PFSK-1 (cell line): Measurements from ENCODE around the gene SEC31A.

ENCODE experiments used
- FOXP2 ChIP-seq: optimal IDR thresholded peaks from 2 replicates; pipeline ENCODE3; 2011; ENCODE audit warnings: borderline replicate concordance, control low read depth, inconsistent platforms; ENCODE audit not compliant: insufficient read depth; ENCODE audit errors: extremely low read length, extremely low read depth
- POLR2AphosphoS5 ChIP-seq: IDR thresholded peaks from 2 replicates; pipeline ENCODE4 v1.6.1; 2012; ENCODE audit warnings: low read depth, mild to moderate bottlenecking, control low read depth, low read length, moderate library complexity
- SIN3A ChIP-seq: IDR thresholded peaks from 2 replicates; pipeline ENCODE4 v1.6.1; 2012; ENCODE audit warnings: mild to moderate bottlenecking, low read length, moderate library complexity, borderline replicate concordance; ENCODE audit not compliant: insufficient read depth
- TAF1 ChIP-seq: IDR thresholded peaks from 2 replicates; pipeline ENCODE4 v1.6.1; 2012; ENCODE audit warnings: low read length, control low read depth, borderline replicate concordance; ENCODE audit not compliant: insufficient read depth
- TF ChIP-seq, protein P1 (sequence below), 2 experiments: IDR thresholded peaks; 2 replicates each; pipeline versions ENCODE4 v1.6.1 to v1.8.0; 2011 to 2012; ENCODE audit warnings: low read depth in 2 of 2, low read length in 2 of 2, control low read depth in 1 of 2, inconsistent platforms in 1 of 2, mild to moderate bottlenecking in 1 of 2, moderate library complexity in 1 of 2; ENCODE audit not compliant: insufficient read depth in 1 of 2

Gene SEC31A

DNA sequence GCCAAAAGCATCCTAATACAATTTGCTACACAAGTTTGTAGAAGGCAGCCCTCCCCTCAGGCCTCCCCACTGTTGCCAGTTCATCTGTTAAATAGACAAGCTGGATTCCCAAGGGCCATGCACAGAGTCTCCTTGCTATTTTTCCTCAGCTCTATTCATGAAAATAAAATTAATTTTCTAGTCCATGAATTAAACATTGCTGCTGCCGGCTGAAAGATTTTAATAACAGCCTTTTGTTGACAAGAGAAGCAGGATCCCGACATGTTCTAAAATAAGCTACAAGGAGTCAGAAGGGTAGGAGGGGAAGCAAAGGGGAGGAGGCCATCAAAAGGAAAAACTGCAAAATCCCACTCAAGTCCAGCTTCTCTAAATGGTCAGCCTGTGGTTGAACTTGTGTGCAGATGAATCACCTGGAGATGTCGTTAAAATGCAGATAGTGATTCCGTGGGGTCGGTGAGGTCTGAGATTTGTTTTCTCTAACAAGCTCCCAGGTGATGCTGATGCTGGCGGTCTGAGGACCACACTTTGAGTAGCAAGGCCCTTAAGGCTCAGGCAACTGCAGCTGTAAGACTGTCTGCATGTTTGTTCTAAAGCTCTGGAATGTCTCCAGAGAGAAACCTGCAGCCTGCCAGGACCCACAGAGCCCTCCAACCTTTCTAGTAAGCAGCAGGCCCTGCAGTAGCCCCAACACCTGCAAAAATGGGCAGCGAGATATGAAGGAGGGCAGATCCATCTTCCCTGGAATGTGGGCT is 101.8 kb downstream of the SEC31A start:
- no peak for TF ChIP-seq TAF1
- TF ChIP-seq, protein P1, sequence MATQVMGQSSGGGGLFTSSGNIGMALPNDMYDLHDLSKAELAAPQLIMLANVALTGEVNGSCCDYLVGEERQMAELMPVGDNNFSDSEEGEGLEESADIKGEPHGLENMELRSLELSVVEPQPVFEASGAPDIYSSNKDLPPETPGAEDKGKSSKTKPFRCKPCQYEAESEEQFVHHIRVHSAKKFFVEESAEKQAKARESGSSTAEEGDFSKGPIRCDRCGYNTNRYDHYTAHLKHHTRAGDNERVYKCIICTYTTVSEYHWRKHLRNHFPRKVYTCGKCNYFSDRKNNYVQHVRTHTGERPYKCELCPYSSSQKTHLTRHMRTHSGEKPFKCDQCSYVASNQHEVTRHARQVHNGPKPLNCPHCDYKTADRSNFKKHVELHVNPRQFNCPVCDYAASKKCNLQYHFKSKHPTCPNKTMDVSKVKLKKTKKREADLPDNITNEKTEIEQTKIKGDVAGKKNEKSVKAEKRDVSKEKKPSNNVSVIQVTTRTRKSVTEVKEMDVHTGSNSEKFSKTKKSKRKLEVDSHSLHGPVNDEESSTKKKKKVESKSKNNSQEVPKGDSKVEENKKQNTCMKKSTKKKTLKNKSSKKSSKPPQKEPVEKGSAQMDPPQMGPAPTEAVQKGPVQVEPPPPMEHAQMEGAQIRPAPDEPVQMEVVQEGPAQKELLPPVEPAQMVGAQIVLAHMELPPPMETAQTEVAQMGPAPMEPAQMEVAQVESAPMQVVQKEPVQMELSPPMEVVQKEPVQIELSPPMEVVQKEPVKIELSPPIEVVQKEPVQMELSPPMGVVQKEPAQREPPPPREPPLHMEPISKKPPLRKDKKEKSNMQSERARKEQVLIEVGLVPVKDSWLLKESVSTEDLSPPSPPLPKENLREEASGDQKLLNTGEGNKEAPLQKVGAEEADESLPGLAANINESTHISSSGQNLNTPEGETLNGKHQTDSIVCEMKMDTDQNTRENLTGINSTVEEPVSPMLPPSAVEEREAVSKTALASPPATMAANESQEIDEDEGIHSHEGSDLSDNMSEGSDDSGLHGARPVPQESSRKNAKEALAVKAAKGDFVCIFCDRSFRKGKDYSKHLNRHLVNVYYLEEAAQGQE (IDR thresholded peaks at IDR 0.05; ENCODE audit: insufficient read depth in 1 of 2, low read depth in 2 of 2, low read length in 2 of 2), result no peak

DNA sequence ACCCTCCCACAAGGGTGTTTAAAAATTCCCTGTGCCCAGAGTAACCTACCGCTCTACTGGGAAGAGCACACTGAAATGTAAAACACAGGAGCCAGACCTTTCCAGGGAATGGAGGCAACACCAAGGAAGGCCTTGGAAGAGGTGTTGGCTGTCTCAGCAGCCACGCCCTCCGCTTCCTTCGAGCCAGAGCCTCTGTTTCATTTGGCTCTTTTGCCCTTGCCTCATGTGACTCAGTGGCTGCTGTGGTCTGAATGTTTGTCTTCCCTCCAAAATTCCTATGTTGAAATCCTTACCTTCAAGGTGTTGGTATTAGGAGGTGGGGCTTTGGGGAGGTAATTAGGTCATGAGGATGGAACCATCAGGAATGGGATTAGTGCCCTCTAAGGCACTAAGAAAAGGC is 103.6 kb downstream of the SEC31A start:
- TF ChIP-seq POLR2AphosphoS5 (no peak), TAF1 (no peak), SIN3A (no peak), FOXP2 (no peak)
- TF ChIP-seq, protein P1 (IDR thresholded peaks at IDR 0.05; ENCODE audit: insufficient read depth in 1 of 2, low read depth in 2 of 2, low read length in 2 of 2), result no peak

DNA sequence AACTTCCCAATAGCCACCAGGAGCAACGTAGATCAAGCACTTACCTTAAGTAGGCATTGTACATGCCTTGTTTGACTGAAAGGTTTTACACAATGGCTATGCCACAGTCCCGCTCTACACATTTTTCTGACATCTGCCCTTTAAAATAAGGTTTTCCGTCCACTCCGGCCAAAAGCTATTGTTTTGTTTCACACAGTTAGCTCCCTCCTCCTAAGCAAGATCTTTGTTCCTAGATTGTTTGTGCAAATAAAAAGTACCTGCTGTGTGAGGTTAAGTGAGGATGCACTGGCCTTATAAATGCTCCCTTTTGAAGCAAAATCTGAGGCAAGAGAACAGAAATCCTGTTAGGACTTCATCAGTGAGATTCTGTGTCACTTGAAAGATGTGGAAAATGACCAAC is 104.1 kb downstream of the SEC31A start:
- no peak for TF ChIP-seq POLR2AphosphoS5

DNA sequence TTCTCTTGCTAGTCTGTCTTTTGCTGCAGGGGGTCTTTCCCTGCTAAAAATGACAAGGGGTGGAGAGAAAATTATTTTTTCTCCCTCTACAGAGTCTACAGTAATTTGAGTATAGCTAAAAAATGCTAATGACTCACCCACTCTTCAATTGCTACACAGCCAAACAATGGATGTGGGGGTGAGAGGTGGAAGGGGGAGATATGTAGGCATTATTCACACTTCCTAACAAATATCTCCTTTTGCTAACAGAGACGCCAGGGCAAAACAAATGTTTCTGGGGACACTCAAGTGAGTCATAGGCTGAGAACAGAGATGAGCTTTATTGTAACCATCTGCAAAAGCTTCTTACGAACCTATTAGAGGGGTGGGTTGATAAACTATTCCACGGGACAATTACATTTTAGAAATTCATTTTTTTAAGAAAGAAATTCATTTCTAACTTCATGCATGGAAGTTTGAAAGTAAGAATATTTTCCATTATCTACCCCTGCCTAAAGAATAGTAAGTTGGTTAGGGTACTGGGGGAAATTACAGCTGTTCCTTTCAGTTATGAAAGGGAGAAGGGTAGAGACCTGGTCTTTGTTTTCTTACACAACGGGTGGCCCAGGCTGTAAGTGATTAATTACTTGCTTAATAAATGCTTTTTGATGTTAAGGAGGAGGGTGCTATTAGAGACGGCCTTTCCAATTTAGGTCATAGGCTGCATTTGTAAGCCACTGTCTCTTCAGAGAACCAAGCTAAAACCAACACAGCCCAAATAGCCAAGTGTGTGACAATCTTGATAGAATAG is 105.1 kb downstream of the SEC31A start:
- no peak for TF ChIP-seq POLR2AphosphoS5
- TF ChIP-seq TAF1, result no peak
- no peak for TF ChIP-seq FOXP2
- TF ChIP-seq SIN3A, result no peak
- TF ChIP-seq, protein P1 (IDR thresholded peaks at IDR 0.05; ENCODE audit: insufficient read depth in 1 of 2, low read depth in 2 of 2, low read length in 2 of 2), result no peak

DNA sequence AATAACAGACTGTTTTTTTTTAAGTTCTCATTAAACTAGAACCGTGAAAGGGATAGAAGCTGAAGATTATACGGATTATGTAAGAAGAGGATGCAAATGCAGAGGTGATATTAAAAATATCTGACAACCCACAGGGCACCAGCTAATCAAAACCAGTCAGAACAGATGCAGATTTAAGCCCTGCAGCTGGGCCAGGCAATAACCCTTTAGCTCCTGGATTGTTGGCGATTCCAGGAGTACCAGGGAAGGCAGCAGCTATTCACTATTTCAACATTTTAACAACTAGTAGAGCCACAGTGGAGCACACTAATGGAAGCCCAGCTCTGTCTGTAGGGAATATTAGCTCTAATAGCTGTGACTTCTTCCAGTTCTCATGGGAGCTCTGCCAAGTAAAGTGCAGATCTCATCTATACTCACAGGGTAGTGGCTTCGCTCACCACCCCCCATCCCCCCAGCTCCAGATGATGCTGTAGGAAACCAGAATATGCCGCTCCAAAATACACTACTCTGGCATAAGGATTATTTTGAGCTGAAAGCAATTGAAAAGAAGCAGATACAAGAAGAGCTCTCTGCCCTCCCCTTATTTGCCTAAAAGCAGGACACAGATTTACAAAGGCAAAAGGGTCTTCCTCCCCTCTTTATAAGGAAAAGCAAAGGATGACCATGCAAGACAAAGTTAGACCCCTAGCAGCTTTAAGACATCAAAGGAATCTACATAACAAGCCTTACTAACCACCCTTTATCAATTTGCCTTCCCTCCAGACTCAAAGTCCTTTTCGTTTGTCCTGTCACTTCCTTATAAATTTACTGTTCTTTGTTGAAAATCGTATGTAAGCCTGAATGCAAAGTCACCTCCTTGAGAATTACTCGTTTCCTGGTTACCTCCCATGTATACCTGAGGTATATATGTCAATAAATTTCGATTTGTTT is 106.0 kb downstream of the SEC31A start:
- TF ChIP-seq, protein P1 (IDR thresholded peaks at IDR 0.05; ENCODE audit: insufficient read depth in 1 of 2, low read depth in 2 of 2, low read length in 2 of 2), result no peak
- no peak for TF ChIP-seq SIN3A
- TF ChIP-seq FOXP2, result no peak
